Adrenal gland (tissue), 5 donors: ENCODE measurements around the gene CCDC54.

ENCODE experiments used
- CTCF ChIP-seq, 6 experiments: fragments of 450-650 bp in 4 of 6; fragments of 200-600 bp in 2 of 6; sonication (generic) in 1 of 6; IDR thresholded peaks; 1 replicate in 5 of 6; 2 replicates in 1 of 6; pipeline versions ENCODE4 v1.5.1 to v1.8.0; 2016 to 2021; ENCODE audit warnings: antibody characterized with exemption in 6 of 6, mild to moderate bottlenecking in 2 of 6, moderate library complexity in 1 of 6
- POLR2A ChIP-seq, 2 donors: fragments of 450-650 bp; IDR thresholded peaks; one replicate each; pipeline ENCODE4 v1.6.1; 2017; ENCODE audit warnings: antibody characterized with exemption in 2 of 2, mild to moderate bottlenecking in 2 of 2, moderate library complexity in 1 of 2
- donor health status: DM: no; HTN: no; CAD: no.

DNA sequence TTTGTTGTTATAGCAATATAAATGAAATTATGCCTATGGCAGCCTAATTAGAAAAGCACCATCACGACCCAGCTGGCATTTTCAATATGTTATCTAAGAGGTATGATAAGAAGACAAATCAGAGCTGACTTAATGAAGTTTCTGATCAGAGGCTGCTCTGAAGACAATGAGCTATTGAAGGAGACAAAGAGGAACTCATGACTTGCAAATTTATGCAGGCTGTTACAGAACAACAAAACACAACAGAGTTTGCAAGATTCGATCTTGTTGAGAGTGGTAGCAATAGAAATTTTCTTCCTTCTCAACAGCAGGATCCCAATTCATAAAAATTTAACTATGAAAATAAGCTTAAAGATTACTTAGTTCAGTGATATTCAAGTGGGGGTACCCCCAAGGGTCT, 7.7 kb downstream of the CCDC54 start:
- TF ChIP-seq POLR2A (IDR thresholded peaks at IDR 0.05) = no peak
- TF ChIP-seq CTCF (IDR thresholded peaks at IDR 0.05) = no peak
